ENCODE measurements around the gene C16orf87.

C16orf87 gene

DNA sequence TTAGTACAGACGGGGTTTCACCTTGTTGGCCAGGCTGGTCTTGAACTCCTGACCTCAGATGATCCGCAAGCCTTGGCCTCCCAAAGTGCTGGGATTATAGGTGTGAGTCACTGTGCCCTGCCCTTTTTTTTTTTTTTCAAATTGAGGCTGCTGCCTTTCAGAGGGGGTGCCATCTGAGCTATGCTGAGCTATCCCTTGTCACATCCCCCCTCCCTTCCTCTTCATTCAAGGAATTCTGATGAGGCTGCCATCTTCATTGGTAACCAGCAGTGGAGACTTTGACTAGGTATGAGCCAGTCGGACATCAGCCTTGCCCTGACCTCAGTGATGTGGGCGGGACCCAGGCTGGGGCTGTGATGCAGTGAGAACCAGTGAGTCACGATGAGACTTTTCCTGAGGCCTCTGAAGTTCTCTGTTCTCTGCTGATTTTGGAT, 28.8 kb upstream of the C16orf87 start:
- no peak overlapping the region for H3K27ac ChIP-seq

DNA sequence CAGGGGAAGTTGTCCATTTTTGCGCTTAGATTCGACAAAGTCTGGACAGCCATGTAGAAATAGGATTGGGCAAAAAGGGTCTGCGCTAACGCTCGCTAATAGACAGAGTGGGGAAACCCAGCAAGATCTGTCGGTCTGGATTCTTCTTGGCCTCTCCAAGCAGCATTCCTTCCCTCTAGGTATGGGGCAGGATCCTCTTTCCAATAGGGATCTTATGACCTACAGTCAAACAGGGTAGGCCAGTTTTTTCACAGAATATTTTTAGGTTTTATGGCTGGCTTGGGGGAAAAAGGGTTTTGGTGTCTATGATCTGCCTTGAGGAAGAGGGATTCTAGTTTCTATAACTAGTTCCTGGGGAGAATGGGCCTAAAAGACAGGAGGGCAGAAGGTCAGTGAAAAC, 27.2 kb upstream of the C16orf87 start:
- TF ChIP-seq CTCF (conservative IDR thresholded peaks at IDR 0.05) = no peak
- H3K27ac ChIP-seq = no peak overlapping the region

More for the DNA sequence above, 28.8 kb upstream of the C16orf87 start:
- TF ChIP-seq CTCF (conservative IDR thresholded peaks at IDR 0.05) = no peak

DNA sequence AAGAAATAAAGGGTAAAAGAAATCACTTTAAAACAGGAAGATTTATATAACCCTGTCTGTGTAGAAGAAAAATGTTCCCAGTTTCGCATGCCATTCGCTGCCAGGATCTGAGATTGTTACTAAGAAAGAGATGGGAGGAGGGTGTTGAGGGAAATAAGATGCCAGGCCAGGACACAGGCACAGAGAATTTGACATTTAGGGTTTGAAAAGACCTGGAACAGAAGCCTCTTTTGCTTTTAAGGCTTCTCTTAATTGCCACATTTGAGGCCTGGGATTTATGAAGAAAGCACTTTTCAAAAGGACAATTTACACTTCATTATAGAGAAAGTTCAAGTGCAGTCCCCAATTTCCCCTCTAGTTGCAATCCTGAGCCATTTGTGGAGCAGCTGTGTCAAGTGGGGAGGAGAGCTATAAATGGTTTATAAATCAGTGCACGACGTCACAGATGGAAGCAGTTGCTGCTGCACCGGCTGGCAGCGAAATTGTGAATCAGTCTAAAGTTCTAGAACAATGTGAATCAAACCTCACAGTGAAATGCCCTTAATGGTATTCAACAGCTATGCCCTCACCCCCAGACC, 26.5 kb upstream of the C16orf87 start:
- TF ChIP-seq CTCF (conservative IDR thresholded peaks at IDR 0.05) = peak; percentile 20

DNA sequence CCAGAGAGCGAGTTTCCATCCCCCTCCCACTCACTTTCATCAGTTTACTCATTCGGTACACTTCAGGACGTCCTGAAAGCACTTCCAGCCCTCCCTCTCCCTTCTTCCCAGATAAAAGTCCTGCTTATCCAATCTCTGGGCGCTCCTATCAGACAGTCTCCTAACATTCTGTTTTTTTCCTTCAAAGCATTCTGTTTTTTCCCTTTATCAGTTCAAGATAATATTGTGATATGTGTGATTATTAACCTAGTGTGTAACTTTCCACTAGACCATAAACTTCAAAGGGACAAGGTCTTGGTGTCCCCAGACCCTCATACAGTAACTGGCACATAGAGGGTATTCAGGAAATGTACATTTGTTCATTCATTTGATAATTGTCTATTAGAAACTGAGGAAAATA, 24.4 kb upstream of the C16orf87 start:
- TF ChIP-seq CTCF (conservative IDR thresholded peaks at IDR 0.05) = no peak
- no peak overlapping the region for H3K27ac ChIP-seq

More for the DNA sequence above, 26.5 kb upstream of the C16orf87 start:
- no peak overlapping the region for H3K27ac ChIP-seq

DNA sequence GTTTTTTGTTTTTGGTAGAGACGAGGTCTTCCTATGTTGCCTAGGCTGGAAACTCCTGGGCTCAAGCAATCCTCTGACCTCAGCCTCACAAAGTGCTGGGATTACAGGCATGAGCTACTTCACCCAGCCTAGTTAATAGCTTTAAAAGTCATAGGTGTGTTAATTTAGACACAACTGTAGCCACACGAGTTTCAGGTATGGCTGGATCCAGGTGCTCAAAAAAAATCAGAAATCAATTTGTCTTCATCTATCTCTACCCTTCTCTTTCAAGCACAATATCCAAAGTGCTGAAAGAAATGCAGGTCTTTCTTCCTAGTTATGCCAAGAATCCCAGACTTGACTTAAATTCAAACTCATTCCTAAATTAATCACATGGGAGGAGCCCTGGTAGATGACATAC, 23.9 kb upstream of the C16orf87 start:
- no peak for TF ChIP-seq CTCF (conservative IDR thresholded peaks at IDR 0.05)
- H3K27ac ChIP-seq = no peak overlapping the region

DNA sequence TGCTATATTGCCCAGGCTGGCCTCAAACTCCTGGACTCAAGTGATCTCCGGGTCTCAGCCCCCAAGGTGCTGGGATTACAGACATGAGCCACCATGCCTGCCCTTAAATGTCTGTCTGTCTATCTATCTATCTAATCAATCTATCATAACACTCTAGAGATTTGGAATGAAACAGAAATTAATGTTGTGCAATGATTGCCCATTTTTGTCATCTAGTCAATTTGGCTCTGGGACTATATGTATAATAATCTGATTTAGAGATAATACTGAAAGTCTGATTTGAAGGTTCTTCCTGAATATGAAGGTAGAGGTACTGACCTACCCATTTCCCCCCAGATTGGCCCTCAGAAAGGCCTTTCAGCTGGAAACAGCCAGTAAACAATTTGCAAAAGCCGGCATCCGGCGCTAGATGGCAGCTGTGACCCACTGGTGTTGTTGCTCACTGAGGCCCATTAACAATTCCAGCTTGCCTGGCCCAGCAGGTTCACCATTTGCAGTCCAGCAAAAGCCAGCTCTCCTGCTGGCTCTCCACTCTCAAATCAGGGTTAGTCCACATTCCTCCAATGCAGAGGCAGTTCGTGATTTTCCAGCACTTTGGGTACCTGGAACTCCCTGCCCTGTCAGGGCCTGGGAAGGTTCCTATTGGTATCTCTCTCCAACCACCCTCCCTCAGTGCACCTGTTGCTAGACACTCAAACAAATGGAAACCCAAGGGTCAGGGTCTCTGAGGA, 22.9 kb upstream of the C16orf87 start:
- TF ChIP-seq CTCF (conservative IDR thresholded peaks at IDR 0.05) = peak; percentile 83
- H3K27ac ChIP-seq = peak overlapping the region; percentile 47

DNA sequence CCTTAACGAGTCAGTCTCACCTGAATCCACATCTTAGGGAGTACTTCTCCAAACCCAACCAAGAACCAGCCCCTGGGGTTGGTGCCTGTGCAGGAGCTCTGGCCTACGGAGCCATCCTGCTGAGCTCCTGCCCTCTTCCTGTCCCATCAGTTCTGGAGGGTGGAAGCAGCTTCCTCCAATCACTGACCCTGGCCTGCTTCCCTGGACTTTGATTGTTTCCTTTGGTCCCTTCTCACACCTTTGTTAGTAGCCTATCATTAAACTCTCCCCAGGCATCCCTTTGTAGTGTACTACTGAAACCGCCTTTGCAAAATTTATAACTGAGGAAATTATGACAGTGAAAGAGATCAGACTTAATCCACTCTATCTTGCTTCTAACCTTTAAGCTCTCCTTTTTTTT, 21.1 kb upstream of the C16orf87 start:
- no peak overlapping the region for H3K27ac ChIP-seq
- no peak for TF ChIP-seq CTCF (conservative IDR thresholded peaks at IDR 0.05)

Measured in VCaP (cell line).